WTC11 (cell line): ENCODE data around the gene ECI1.

ENCODE experiments used
- CTCF ChIP-seq: fragments of 200-600 bp; IDR thresholded peaks from 2 replicates; pipeline ENCODE4 v1.8.0; 2022; ENCODE audit warnings: antibody characterized with exemption
- HMGXB4 ChIP-seq: sonication (generic); formaldehyde crosslinking; IDR thresholded peaks from 2 replicates; pipeline ENCODE4 v1.8.1; 2023; ENCODE audit warnings: mild to moderate bottlenecking, moderate library complexity, missing genetic modification reagents
- KAT7 ChIP-seq: sonication (generic); formaldehyde crosslinking; IDR thresholded peaks from 2 replicates; pipeline ENCODE4 v1.8.1; 2023; ENCODE audit warnings: missing genetic modification reagents, mild to moderate bottlenecking, borderline replicate concordance
- USF2 ChIP-seq: sonication (generic); formaldehyde crosslinking; IDR thresholded peaks from 2 replicates; pipeline ENCODE4 v1.8.1; 2023; ENCODE audit warnings: mild to moderate bottlenecking, missing genetic modification reagents, moderate library complexity
- ZNF416 ChIP-seq: fragments of 250-450 bp; sonication (Bioruptor Pico); IDR thresholded peaks from 2 replicates; pipeline ENCODE4 v1.9.0; 2021; ENCODE audit warnings: mild to moderate bottlenecking, inconsistent platforms
- ZSCAN18 ChIP-seq: fragments of 250-450 bp; sonication (Bioruptor Pico); IDR thresholded peaks from 2 replicates; pipeline ENCODE4 v2.1.2; 2022; ENCODE audit warnings: mild to moderate bottlenecking, moderate library complexity

- TF ChIP-seq CTCF (no peak), KAT7 (no peak), HMGXB4 (no peak), ZNF416 (CRISPR knock-in tag) (no peak), ZSCAN18 (CRISPR knock-in tag) (no peak), USF2 (CRISPR knock-in tag) (no peak)
Measured at GRCh38 chr16:2216330-2216729, 35.1 kb downstream of the ECI1 start.
